Activated T-helper 17 cell treated with anti-CD3 and anti-CD28 coated beads, Interleukin-2, amount 50 U/mL, for 72 hours (primary cell): ENCODE data around the gene NCR2. TPM values are rescaled to one million over a fixed set of nuclear protein-coding genes. Genes with fewer than 3 reads are reported as not detected.
"Not testable (repeated sequence)": the region's sequence is repeated elsewhere in the genome, so short reads cannot be mapped to it uniquely, and the experiment has no call there.

Experiments used
- ATAC-seq: fragments of 150-1000 bp; cut with Tn5 transposase; replicated peaks from 2 replicates; pipeline ENCODE4 v1.10.0; 2021; ENCODE audit warnings: mild to moderate bottlenecking, moderate library complexity
- H3K27ac Mint-ChIP-seq: one replicate; pipeline ENCODE4 v1.8.0; 2022; ENCODE audit warnings: mixed read lengths
- H3K27me3 Mint-ChIP-seq: one replicate; pipeline ENCODE4 v1.8.0; 2022; ENCODE audit warnings: mixed read lengths
- H3K36me3 Mint-ChIP-seq: one replicate; pipeline ENCODE4 v1.8.0; 2022; ENCODE audit warnings: low read depth, mild to moderate bottlenecking, mixed read lengths
- H3K4me1 Mint-ChIP-seq: one replicate; pipeline ENCODE4 v1.8.0; 2022; ENCODE audit warnings: mixed read lengths
- H3K4me3 Mint-ChIP-seq: one replicate; pipeline ENCODE4 v1.8.0; 2022; ENCODE audit warnings: mild to moderate bottlenecking, mixed read lengths
- H3K9me3 Mint-ChIP-seq: one replicate; pipeline ENCODE4 v1.8.0; 2022; ENCODE audit warnings: mixed read lengths
- total RNA-seq, 2 donors: library from RNA; stranded (reverse); gene quantifications; one replicate each; pipeline ENCODE4 v1.2.3, GENCODE V29; 2022

NCR2 gene
- total RNA-seq = not detected

GRCh38 chr6:41335296-41335695 lies at the start of gene NCR2:
TSS of gene NCR2 (plus strand) at chr6:41335608. CDS start at chr6:41335877, 269 bp downstream.
- Mint-ChIP-seq H3K27ac (no peak within 1 kb of the TSS), H3K4me3 (no peak within 1 kb of the TSS), H3K27me3 (peaks cover 2% of the 10 kb centered on the region), H3K4me1 (no peaks in the 10 kb centered on the region), H3K9me3 (no peaks in the 10 kb centered on the region), H3K36me3 (no peaks in the 10 kb centered on the region)
- no peak for ATAC-seq

- Mint-ChIP-seq H3K36me3 (no peaks in the 10 kb centered on the region), H3K27ac (peak within 1 kb of the TSS; percentile 86), H3K4me3 (peak within 1 kb of the TSS; percentile 33), H3K9me3 (no peaks in the 10 kb centered on the region), H3K4me1 (peaks cover 5% of the 10 kb centered on the region), H3K27me3 (peaks cover 15% of the 10 kb centered on the region)
- ATAC-seq = peak; percentile 63
Observed at GRCh38 chr6:41286544-41287346, 48.7 kb upstream of the NCR2 start, which contains the start of gene TREM1. TSS of gene TREM1 (minus strand) at chr6:41286682. CDS start at chr6:41286655, 27 bp downstream.

- Mint-ChIP-seq H3K27me3 (peaks cover 14% of the 10 kb centered on the region), H3K4me1 (peaks cover 5% of the 10 kb centered on the region), H3K4me3 (peak overlapping the region; percentile 19), H3K27ac (peak overlapping the region; percentile 83), H3K9me3 (no peaks in the 10 kb centered on the region), H3K36me3 (no peaks in the 10 kb centered on the region)
- peak; percentile 78 for ATAC-seq
Observed at GRCh38 chr6:41288030-41288753, 47.2 kb upstream of the NCR2 start.

GRCh38 chr6:41288754-41289129 lies 46.7 kb upstream of the NCR2 start:
- Mint-ChIP-seq H3K9me3 (no peaks in the 10 kb centered on the region), H3K36me3 (no peaks in the 10 kb centered on the region), H3K27me3 (peaks cover 14% of the 10 kb centered on the region), H3K4me1 (peaks cover 5% of the 10 kb centered on the region), H3K27ac (peak overlapping the region; percentile 83), H3K4me3 (peak overlapping the region; percentile 19)
- ATAC-seq = no peak

- Mint-ChIP-seq H3K36me3 (no peaks in the 10 kb centered on the region), H3K4me3 (no peak overlapping the region), H3K27ac (peak overlapping the region; percentile 83), H3K27me3 (peaks cover 14% of the 10 kb centered on the region), H3K9me3 (no peaks in the 10 kb centered on the region), H3K4me1 (peaks cover 5% of the 10 kb centered on the region)
- ATAC-seq = no peak
Observed at GRCh38 chr6:41289815-41290214, 45.6 kb upstream of the NCR2 start.

- H3K27ac Mint-ChIP-seq = no peak overlapping the region
- no peak overlapping the region for H3K4me3 Mint-ChIP-seq
- H3K9me3 Mint-ChIP-seq = no peaks in the 10 kb centered on the region
- ATAC-seq = no peak
- peaks cover under 1% of the 10 kb centered on the region for H3K4me1 Mint-ChIP-seq
- no peaks in the 10 kb centered on the region for H3K36me3 Mint-ChIP-seq
- peaks cover 3% of the 10 kb centered on the region for H3K27me3 Mint-ChIP-seq
Observed at GRCh38 chr6:41291717-41292116, 43.7 kb upstream of the NCR2 start.

GRCh38 chr6:41294214-41294872 lies 41.1 kb upstream of the NCR2 start:
- Mint-ChIP-seq H3K4me1 (peaks cover 14% of the 10 kb centered on the region), H3K9me3 (no peaks in the 10 kb centered on the region), H3K36me3 (no peaks in the 10 kb centered on the region), H3K27me3 (peaks cover 3% of the 10 kb centered on the region), H3K4me3 (no peak overlapping the region), H3K27ac (no peak overlapping the region)
- no peak for ATAC-seq

GRCh38 chr6:41297248-41297647 lies 38.2 kb upstream of the NCR2 start:
- H3K4me3 Mint-ChIP-seq, H3K36me3 Mint-ChIP-seq, H3K9me3 Mint-ChIP-seq, ATAC-seq, H3K27ac Mint-ChIP-seq, H3K27me3 Mint-ChIP-seq: not testable (repeated sequence)
- H3K4me1 Mint-ChIP-seq = peaks cover 17% of the 10 kb centered on the region

- Mint-ChIP-seq H3K9me3 (no peaks in the 10 kb centered on the region), H3K27ac (peak overlapping the region; percentile 80), H3K4me1 (peaks cover 17% of the 10 kb centered on the region), H3K4me3 (peak overlapping the region; percentile 62), H3K36me3 (no peaks in the 10 kb centered on the region), H3K27me3 (peaks cover 5% of the 10 kb centered on the region)
- ATAC-seq = peak; percentile 90
Observed at GRCh38 chr6:41298785-41299502, 36.5 kb upstream of the NCR2 start.

- Mint-ChIP-seq H3K36me3 (no peaks in the 10 kb centered on the region), H3K9me3 (no peaks in the 10 kb centered on the region), H3K27me3 (peaks cover 7% of the 10 kb centered on the region), H3K4me3 (no peak overlapping the region), H3K27ac (no peak overlapping the region), H3K4me1 (peaks cover 17% of the 10 kb centered on the region)
- peak; percentile 27 for ATAC-seq
Observed at GRCh38 chr6:41302638-41303037, 32.8 kb upstream of the NCR2 start.

GRCh38 chr6:41306187-41306854 lies 29.1 kb upstream of the NCR2 start:
- no peaks in the 10 kb centered on the region for H3K36me3 Mint-ChIP-seq
- no peak for ATAC-seq
- peaks cover 15% of the 10 kb centered on the region for H3K27me3 Mint-ChIP-seq
- no peak overlapping the region for H3K27ac Mint-ChIP-seq
- no peaks in the 10 kb centered on the region for H3K4me1 Mint-ChIP-seq
- no peaks in the 10 kb centered on the region for H3K9me3 Mint-ChIP-seq
- no peak overlapping the region for H3K4me3 Mint-ChIP-seq

GRCh38 chr6:41315203-41315602 lies 20.2 kb upstream of the NCR2 start:
- no peak for ATAC-seq

GRCh38 chr6:41315943-41316620 lies 19.3 kb upstream of the NCR2 start:
- peaks cover 35% of the 10 kb centered on the region for H3K27me3 Mint-ChIP-seq
- no peaks in the 10 kb centered on the region for H3K9me3 Mint-ChIP-seq
- H3K36me3 Mint-ChIP-seq = no peaks in the 10 kb centered on the region
- no peak overlapping the region for H3K4me3 Mint-ChIP-seq
- H3K27ac Mint-ChIP-seq = no peak overlapping the region
- no peak for ATAC-seq
- H3K4me1 Mint-ChIP-seq = peaks cover 4% of the 10 kb centered on the region

More at GRCh38 chr6:41315203-41315602, 20.2 kb upstream of the NCR2 start:
- Mint-ChIP-seq H3K27me3 (peaks cover 35% of the 10 kb centered on the region), H3K9me3 (no peaks in the 10 kb centered on the region), H3K27ac (no peak overlapping the region), H3K36me3 (no peaks in the 10 kb centered on the region), H3K4me3 (no peak overlapping the region), H3K4me1 (peaks cover 4% of the 10 kb centered on the region)
